GM18909 (cell line): ENCODE data around the gene GPR84.
A peak's percentile ranks its signal among the peaks of the same experiment; 100 is the strongest.

ENCODE experiments used
- ATAC-seq: cut with Tn5 transposase; IDR thresholded peaks from one replicate; pipeline ENCODE4 v1.9.1; 2021; ENCODE audit warnings: mild to moderate bottlenecking; ENCODE audit not compliant: unreplicated experiment, poor library complexity

Gene GPR84

GRCh38 chr12:54364413-54364812, at the start of gene GPR84:
Gene GPR84, minus strand, starts transcription at chr12:54364486. Its CDS starts 635 bp downstream, at chr12:54363851.
- no peak for ATAC-seq

GRCh38 chr12:54413284-54414190, 49.3 kb upstream of the GPR84 start:
- ATAC-seq: peak; percentile 69

DNA sequence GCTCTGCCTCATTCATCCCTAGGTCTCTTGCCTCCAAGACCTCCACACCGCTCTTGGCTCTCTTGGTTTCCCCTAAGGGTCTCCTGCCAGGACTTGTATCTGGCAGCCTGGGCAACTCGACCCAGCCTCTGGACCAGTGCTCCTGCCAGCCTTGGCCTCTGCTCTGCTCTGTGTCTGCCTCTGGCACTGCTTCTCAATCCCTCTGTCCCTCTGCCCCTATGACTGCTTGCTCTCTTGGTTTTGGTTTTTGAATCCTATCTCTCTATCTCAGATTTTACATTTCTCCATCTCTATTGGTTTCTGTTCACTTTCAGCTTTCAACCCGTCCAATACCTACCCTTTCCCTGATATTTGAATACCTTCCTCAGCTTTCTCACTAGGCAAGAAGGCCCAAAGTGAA, 48.5 kb upstream of the GPR84 start:
- ATAC-seq: peak; percentile 22

DNA sequence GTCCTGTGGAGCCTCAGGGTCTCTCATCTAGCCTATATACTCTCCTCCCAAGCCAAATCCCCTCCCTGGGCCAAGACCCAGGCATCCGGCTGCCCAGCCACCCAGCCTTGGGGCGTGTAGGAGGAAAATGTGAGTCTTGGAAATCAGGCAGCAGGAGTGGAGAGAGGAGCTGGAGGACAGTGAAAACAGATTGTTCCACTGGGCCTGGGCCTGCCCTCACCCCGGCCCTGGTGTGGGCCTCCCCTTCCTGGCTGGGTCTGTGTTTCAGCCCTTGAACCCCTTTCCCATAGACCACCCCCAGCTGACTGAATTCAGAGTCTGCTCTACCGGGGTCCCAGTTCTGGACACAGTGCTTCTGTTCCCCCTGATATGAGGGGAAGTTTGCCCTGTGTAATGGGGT, 48.1 kb upstream of the GPR84 start:
- no peak for ATAC-seq

- no peak for ATAC-seq
Measured at GRCh38 chr12:54411391-54412241, 47.3 kb upstream of the GPR84 start.

- ATAC-seq: no peak
Measured at GRCh38 chr12:54409267-54409666, 45.0 kb upstream of the GPR84 start.

GRCh38 chr12:54407183-54407905, 43.1 kb upstream of the GPR84 start:
- ATAC-seq: no peak

DNA sequence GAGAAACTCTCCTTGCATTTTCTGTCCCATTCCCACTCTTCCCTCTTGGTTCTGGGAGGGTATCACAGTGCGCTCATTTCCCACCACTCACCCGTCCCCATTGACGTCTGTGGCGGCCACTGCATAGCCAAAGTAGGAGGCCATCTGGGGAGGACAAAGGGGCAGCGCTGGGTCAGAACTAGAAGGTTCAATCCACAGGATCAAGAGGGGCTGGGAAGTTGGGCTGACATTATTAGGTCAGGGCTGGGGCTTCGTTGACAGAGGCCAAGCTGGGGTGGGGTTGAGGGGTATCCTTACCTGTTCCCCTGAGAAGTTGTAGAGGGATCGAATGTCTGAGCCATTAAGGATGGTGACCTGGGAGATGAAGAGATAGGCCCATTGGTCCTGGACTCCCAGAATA, 41.3 kb upstream of the GPR84 start:
- no peak for ATAC-seq

DNA sequence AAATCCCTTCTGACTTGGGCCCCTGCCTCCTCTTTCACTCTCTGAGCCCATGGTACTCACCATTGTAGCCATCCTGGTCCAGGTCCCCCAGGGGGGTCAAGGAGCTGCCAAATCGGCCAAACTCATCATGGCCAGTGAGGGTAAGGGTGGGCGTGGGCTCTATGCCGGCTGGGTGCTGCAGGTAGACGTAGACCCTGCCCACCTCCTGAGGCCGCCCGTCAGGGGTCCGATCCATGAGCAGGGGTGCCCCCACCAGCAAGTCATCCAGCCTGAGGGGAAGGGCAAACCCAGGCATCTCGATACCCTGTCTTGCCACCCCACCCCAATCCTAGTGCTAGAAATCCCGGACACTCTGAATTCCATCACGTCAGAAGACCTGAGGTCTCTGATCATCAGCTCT, 40.8 kb upstream of the GPR84 start:
- no peak for ATAC-seq

GRCh38 chr12:54404061-54405004, 40.0 kb upstream of the GPR84 start:
- ATAC-seq: no peak

DNA sequence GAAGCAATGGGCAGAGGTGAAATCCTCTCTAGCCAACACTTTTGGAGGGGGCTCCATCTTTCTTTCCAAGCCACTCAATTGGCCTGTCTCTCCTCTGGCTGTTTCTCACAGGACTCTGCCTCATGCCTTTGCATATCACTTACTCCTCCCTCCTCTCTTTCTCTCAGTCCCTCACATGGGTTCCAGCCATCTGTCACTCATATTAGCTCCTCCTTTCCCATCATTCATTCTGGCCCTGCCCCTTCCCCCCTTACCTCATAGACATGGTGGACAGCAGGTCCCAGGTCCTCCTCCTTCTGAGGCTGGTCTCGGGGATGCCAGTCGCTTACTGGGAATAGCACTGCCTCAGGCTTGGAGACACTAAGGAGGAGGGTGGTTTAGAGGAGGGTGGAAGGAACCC, 36.8 kb upstream of the GPR84 start:
- ATAC-seq: no peak

- ATAC-seq: peak; percentile 82
Measured at GRCh38 chr12:54398995-54399793, 34.9 kb upstream of the GPR84 start.

DNA sequence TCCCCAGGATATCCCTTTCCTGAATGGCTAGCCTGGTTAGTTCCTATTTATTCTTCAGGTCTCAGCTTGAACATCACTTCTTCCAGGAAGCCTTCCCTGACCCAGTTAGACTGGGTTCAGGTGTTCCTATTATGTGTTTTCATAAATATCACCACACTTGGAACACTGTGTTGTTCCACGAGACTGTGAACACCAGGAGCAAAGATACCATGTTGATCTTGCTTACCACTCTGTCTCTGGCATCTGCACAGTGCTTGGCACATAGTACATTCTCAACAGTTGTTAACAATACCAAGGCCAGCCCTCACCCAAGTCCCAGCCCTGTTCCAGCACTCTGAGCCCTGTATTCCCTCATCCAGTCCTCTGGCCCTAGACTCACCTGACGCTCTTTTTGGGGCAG, 33.9 kb upstream of the GPR84 start:
- no peak for ATAC-seq

DNA sequence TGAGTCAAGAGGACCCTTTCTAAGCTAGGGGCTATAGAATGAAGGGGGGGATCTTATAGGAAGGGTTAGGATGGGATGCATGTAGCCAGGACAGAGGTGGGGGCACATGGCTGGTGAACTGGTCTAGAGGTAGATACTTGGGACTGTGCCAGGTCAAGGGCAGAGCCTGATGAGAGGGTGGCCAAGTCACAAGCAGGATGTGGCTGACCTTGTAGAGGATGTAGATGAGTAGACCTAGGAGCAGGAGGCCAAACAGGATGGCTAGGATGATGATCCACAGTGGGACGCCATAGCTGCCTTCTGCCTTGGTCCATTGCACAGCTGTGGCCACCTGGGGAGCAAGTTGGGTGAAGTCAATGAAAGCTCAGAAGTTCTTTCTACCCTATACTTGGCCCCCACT, 32.9 kb upstream of the GPR84 start:
- ATAC-seq: no peak

DNA sequence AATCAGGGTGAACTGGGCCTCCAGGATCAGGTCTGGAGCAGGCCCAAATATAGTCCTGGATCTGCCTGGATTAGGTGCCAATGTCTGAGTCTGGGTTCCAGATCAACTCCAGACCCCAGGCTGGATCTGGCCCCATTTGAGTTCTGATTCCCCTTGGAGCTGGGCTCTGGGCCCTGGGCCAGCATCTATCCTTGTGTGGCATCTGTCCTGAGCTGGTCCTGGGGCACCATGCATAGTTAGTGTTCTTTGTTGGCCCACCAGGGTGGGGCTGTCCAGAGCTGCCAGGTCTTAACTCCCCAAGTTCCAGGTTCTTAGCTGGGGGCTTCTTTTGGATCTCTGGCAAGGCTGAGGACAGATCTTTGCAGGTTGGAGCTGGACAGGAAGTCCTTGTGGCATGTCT, 31.3 kb upstream of the GPR84 start:
- ATAC-seq: no peak

DNA sequence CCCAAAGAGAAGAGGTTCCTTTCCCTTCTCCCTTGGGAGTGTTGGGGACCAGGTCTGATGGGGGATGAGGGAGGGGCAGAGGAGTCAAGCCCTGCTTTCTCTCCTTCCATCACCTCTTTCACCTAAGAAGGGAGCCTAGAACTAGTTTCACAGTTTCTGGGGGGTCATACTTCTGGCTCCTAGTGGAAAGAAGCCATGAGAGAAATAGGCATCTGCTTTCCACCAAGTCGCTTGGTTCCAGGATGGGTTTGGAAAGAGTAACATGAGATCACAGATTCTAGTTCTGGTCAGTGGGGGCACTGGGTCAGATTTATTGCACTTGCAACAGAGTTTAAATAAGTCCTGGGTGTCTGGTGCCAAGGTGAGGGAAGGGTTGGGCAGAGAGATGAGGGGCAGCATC, 30.7 kb upstream of the GPR84 start:
- ATAC-seq: no peak

- ATAC-seq: no peak
Measured at GRCh38 chr12:54394281-54394719, 30.0 kb upstream of the GPR84 start.

DNA sequence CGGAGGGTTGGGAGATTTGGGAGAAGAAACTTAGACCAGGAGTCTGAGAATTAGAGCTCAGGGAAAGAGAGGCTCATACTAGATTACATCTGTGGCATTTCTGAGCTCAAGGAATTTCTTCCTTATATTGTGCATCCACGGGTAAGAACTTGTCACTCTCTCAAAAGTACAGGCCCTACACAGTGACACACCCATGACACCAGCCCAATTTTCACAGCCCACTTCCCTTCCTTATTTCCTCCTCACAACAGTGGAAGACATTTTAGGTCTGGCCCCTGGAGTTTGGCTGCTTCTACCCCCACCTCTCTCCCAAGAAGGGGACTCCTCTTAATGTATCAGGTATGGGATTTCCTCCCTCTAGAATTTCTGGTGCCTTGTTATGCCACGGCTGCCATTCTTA, 29.5 kb upstream of the GPR84 start:
- ATAC-seq: no peak

DNA sequence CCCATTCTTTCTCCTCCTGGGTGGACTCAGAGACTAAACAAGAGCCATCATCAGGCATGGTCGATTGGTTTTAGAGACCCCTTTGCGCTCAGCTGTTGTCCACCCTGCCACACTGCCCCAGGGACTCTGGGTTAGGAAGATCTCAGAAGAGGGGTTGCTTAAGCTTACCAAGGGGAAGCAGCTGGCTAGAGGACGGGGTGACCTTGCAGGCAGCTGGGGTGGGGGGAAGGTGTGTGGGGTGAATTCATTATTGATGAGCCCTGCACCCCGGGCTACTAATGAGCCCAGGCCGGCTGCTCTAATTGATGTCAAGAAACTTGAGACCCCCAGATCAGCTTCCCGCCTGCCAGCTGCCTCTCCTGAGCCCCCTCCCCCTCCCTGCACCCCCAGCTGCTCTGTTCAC, 28.9 kb upstream of the GPR84 start:
- no peak for ATAC-seq
